Measurements from ENCODE around the gene NCBP2.

The NCBP2 gene

DNA sequence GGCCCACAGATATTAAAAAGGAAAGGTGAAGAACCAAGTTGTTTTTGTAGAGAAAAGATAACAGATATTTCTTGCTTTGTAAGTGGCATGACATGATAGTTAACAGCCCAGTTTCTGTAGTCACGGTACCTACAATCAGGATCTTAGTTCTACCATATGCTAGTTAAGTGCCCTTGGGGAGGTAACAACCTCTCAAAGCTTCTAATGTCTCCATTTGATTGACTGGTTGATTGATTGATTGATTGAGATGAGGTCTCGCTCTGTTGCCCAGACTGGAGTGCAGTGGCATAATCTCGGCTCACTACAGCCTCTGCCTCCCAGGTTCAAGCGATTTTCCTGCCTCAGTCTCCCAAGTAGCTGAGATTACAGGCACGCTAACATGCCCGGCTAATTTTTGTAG, 46.1 kb downstream of the NCBP2 start:
- H3K4me3 ChIP-seq (ENCODE audit: low read length) = no peak overlapping the region
- TF ChIP-seq ZNF274 (IDR thresholded peaks at IDR 0.05; ENCODE audit: low read depth, low read length) = no peak

DNA sequence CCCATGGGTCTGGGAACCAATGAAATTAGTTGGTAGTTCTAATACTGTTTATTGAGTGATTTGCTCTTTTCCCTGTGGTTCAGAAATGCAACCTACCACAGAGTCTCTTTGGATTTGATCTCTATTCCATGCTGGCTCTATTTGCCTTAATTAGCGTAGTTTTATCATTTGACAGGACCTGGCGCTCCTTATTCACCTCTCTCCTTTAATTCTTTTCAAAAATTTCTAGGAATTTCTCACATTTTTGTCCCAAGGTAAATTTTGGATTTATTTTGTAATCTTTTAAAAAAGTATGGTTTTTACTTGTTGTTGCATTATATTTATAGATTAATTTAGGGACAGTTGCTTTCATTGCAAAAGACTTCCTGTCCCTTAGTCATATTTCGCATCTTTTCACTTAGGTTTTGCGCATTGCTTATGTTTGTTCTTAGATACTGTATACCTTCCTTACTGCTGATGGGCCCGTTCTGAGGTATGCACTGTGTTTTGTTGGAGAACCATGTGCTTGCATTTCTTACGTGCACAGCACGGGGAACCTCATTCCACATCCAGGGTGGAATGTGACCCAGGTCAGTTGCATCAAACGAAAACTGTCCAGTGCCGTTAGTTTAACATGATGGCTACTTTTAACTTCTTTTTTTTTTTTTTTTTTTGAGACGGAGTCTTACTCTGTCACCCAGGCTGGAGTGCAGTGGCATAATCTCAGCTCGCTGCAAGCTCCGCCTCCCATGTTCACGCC, 47.6 kb downstream of the NCBP2 start:
- H3K4me3 ChIP-seq (ENCODE audit: low read length) = no peak overlapping the region
- TF ChIP-seq ZNF274 (IDR thresholded peaks at IDR 0.05; ENCODE audit: low read depth, low read length) = no peak

DNA sequence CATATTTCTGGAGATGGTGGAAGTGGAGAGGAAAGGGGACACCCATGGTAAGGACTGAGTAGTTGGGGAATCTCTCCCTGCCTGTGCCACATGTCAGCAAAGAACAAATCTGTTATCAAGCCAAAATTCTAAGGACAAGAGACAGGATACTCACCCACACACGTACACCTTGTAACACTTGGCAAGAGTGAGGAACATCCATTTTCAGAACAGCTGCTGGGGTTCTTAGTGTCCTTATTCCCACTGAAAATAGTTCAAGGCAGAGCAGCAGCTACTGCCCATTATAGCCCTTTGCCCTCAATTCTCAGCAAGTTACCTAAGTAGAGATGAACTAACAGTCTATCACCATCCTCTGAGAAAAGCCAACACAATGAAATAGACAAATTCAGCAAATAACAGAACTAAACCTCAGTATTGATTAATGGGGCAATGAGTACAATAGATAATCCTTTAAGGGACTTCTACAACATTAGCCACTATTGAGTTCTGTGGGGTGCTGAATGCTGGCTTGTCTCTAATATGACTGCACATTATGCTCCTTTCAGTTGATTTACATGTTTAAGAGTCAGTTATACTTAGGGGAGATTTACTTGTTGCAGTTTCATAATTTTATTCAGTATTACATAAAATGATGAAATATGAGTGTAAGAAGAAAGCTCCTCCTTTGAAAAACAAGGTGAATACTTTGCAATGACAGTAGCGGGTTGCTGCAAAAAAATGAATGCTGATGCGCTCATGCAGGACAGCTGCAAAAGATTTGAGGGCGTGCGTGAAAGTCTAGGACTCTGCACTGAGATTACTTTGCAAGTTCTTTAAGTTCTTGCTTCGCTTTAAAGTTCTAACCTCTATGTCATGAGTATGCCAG, 52.3 kb downstream of the NCBP2 start:
- no peak overlapping the region for H3K4me3 ChIP-seq (ENCODE audit: low read length)
- no peak for TF ChIP-seq ZNF274 (IDR thresholded peaks at IDR 0.05; ENCODE audit: low read depth, low read length)

DNA sequence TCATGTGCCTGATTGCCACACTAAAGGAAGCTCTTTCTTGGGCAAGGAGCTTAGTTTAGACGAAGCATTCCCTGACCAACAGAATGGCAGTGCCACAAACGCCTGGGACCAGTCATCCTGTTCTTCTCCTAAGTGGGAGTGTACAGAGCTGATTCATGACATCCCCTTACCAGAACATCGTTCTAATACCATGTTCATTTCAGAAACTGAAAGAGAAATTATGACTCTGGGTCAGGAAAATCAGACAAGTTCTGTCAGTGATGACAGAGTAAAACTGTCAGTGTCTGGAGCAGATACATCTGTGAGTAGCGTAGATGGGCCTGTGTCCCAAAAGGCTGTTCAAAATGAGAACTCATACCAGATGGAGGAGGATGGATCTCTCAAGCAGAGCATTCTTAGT, 56.2 kb downstream of the NCBP2 start:
- TF ChIP-seq ZNF274 (IDR thresholded peaks at IDR 0.05; ENCODE audit: low read depth, low read length) = no peak
- no peak overlapping the region for H3K4me3 ChIP-seq (ENCODE audit: low read length)

All from GM08714 (cell line).